Sigmoid colon (tissue), 7 donors: ENCODE measurements around the gene FBL. TPM values are rescaled to one million over a fixed set of nuclear protein-coding genes. Genes with fewer than 3 reads are reported as not detected.

Experiments used
- DNase-seq: peaks from one replicate; pipeline ENCODE4 v3.0.0-alpha.2; 2019
- H3K27ac ChIP-seq, 4 donors: fragments of 200-600 bp; sonication (generic); one replicate each; pipeline ENCODE4 v1.5.1; 2016 to 2019; ENCODE audit warnings: mild to moderate bottlenecking in 1 of 4
- H3K27me3 ChIP-seq, 3 donors: fragments of 200-600 bp; sonication (generic); one replicate each; pipeline ENCODE4 v1.5.1; 2019; ENCODE audit warnings: mild to moderate bottlenecking in 1 of 3
- H3K36me3 ChIP-seq, 4 donors: fragments of 200-600 bp; sonication (generic); one replicate each; pipeline ENCODE4 v1.5.1; 2016 to 2019
- H3K4me1 ChIP-seq, 4 donors: fragments of 200-600 bp; sonication (generic); one replicate each; pipeline ENCODE4 v1.5.1; 2017 to 2019
- H3K4me3 ChIP-seq, 4 donors: fragments of 200-600 bp; sonication (generic); one replicate each; pipeline ENCODE4 v1.5.1; 2017 to 2019; ENCODE audit warnings: mild to moderate bottlenecking in 2 of 4, moderate library complexity in 1 of 4
- H3K9me3 ChIP-seq, 4 donors: fragments of 200-600 bp in 3 of 4; sonication (generic) in 3 of 4; one replicate each; pipeline versions ENCODE4 v1.5.1 to v1.6.1; 2013 to 2019
- EP300 ChIP-seq, 4 donors: sonication (generic); formaldehyde crosslinking; IDR thresholded peaks; one replicate each; pipeline ENCODE4 v1.6.1; 2017; ENCODE audit warnings: antibody characterized with exemption in 4 of 4
- POLR2A ChIP-seq, 2 donors: fragments of 450-650 bp; IDR thresholded peaks; one replicate each; pipeline ENCODE4 v1.6.1; 2016; ENCODE audit warnings: antibody characterized with exemption in 2 of 2, mild to moderate bottlenecking in 2 of 2, moderate library complexity in 2 of 2
- POLR2AphosphoS5 ChIP-seq, 4 donors: sonication (generic); formaldehyde crosslinking; IDR thresholded peaks; one replicate each; pipeline ENCODE4 v1.6.1; 2017; ENCODE audit warnings: antibody characterized with exemption in 4 of 4
- WGBS, 2 donors: extraction: QIAGEN DNeasy Blood & Tissue Kit; methylation state at CpG; one replicate each; pipeline ENCODE4 v1.1.7; 2013; 5-methylcytosine and 5-hydroxymethylcytosine counted together
- intact Hi-C: fragments of 100-400 bp; cut with DNase I; formaldehyde crosslinking; loops from one replicate; pipeline ENCODE4 v1.15.1; 2023
- polyA plus RNA-seq, 3 donors: library from polyadenylated mRNA; stranded (reverse); fragments of 200-250 nt; gene quantifications; one replicate each; pipeline ENCODE4 v1.2.3, GENCODE V29; 2013
- total RNA-seq, 4 donors: library from RNA; depleted of rRNA; stranded (reverse); fragments of >200 nt; gene quantifications; one replicate each; pipeline ENCODE4 v1.1.0, GENCODE V29; 2016
- TF ChIP-seq, protein P1 (sequence below), 4 experiments: fragments of 450-650 bp in 3 of 4; fragments of 200-600 bp in 1 of 4; IDR thresholded peaks; one replicate each; pipeline ENCODE4 v1.5.1; 2016 to 2019; ENCODE audit warnings: antibody characterized with exemption in 4 of 4, mild to moderate bottlenecking in 3 of 4, moderate library complexity in 2 of 4
- donor health status: healthy with polysubstance abuse.
- donor health status: Bipolar disorder and iron deficiency.
- donor health status: healthy.

FBL gene
- total and polyA plus RNA-seq, 7 donors = 96.4 to 333 (median 121) TPM

DNA sequence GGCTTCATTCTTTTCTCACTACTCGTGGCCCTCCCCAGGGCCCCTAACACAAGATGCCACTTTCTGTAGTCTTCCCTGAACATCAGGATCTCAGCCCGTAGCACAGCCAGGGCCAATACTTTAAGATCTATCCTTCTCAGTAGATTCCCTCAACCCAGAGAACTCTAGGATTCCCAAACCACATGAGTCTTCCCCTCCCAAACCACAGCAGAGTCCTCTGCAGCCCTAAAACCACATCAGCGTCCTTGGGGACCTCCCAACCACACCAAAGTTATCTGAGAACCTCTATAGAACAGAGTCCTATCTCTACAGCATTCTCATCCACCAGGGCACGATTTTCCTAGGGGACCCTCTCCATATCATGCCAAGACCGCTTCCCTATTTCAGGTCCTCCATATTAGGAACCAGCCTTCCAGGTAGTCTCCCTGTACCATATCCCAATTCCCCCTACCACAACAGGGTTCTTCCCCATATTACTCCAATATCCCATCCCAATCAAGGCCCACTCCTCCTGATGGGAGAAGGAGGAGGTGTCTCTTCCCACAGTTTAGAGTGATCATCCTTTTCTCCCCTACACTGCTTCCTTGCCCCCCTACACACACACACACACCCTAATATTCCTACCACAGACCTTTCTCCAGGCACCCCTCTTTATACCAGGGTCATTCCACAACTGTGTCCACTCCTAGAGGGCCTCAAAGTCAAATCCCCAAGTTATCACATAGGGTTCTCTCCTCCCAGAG, 13.7 kb downstream of the FBL start:
- 57 to 71% methylated on average over 5 of the region's 5 CpGs for WGBS, 2 donors
- Histone ChIP-seq H3K27ac (peak overlapping the region; percentile 79 to 92 (median 84)), H3K27me3 (no peaks in the 10 kb centered on the region), H3K9me3 (no peaks in the 10 kb centered on the region), H3K4me3 (peak overlapping the region; percentile 85 to 99 (median 94)), H3K36me3 (peaks cover 22 to 71% (median 46%) of the 10 kb centered on the region in 4 donors), H3K4me1 (peaks cover 0 to 24% (median 22%) of the 10 kb centered on the region in 4 donors)
- intact Hi-C loops = loop anchor here (5.0 kb wide), 1 partner anchor 140 kb away; the partner anchor contains the start of gene PSMC4
- TF ChIP-seq, protein P1, sequence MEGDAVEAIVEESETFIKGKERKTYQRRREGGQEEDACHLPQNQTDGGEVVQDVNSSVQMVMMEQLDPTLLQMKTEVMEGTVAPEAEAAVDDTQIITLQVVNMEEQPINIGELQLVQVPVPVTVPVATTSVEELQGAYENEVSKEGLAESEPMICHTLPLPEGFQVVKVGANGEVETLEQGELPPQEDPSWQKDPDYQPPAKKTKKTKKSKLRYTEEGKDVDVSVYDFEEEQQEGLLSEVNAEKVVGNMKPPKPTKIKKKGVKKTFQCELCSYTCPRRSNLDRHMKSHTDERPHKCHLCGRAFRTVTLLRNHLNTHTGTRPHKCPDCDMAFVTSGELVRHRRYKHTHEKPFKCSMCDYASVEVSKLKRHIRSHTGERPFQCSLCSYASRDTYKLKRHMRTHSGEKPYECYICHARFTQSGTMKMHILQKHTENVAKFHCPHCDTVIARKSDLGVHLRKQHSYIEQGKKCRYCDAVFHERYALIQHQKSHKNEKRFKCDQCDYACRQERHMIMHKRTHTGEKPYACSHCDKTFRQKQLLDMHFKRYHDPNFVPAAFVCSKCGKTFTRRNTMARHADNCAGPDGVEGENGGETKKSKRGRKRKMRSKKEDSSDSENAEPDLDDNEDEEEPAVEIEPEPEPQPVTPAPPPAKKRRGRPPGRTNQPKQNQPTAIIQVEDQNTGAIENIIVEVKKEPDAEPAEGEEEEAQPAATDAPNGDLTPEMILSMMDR (IDR thresholded peaks at IDR 0.05) = no peak
- TF ChIP-seq POLR2A (IDR thresholded peaks at IDR 0.05) = no peak
- TF ChIP-seq POLR2AphosphoS5 (IDR thresholded peaks at IDR 0.05) = no peak
- TF ChIP-seq EP300 (IDR thresholded peaks at IDR 0.05) = no peak
- DNase-seq = no peak

DNA sequence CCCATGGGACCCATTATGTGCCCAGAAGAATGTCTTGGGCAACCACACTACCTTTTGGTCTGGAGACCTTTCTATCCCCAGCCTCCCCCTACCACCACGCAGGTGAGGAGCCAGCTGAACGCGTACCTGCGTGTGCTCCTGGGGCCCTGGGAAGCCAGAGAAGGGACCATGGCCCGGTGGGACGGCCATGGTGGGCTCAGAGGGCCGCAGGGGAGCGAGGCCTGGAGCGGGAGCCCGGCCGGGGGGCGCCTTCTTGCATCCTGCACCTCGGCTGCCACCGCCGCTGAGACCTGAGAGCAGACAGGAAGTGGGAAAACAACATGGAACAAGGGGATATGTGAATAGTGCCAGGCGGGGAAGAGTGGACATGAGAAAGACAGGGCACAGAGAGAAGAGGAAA, 14.5 kb downstream of the FBL start:
- intact Hi-C loops = loop anchor here (5.0 kb wide), 1 partner anchor 141 kb away; the partner anchor contains the start of gene PSMC4
- 94 to 96% methylated on average over 16 of the region's 16 CpGs for WGBS, 2 donors
- H3K27me3 ChIP-seq = no peaks in the 10 kb centered on the region
- H3K4me1 ChIP-seq = peaks cover 0 to 24% (median 22%) of the 10 kb centered on the region in 4 donors
- TF ChIP-seq, protein P1 (IDR thresholded peaks at IDR 0.05) = no peak
- no peak for TF ChIP-seq POLR2AphosphoS5 (IDR thresholded peaks at IDR 0.05)
- TF ChIP-seq POLR2A (IDR thresholded peaks at IDR 0.05) = no peak
- TF ChIP-seq EP300 (IDR thresholded peaks at IDR 0.05) = no peak
- peaks cover 20 to 71% (median 47%) of the 10 kb centered on the region in 4 donors for H3K36me3 ChIP-seq
- H3K9me3 ChIP-seq = no peaks in the 10 kb centered on the region
- no peak overlapping the region for H3K27ac ChIP-seq
- H3K4me3 ChIP-seq = no peak overlapping the region
- no peak for DNase-seq

DNA sequence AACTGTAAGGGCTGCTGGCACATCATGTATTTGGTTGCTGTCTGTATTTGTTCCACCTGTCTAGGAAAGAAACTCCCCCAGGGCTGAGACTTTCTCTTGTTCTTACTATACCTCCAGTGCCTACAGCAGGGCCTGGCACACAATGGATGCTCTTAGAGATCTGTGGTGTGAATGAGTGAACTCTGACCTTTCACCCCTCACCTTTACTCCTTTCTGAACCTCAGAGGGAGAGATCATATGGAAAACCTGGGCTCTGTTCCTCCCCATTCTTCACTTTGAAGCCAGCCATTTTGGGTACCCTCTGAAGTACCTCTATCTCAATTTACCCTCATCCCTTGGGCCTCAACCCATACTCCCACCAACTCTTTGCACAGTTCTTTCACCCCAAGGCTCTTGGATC, 15.3 kb downstream of the FBL start:
- intact Hi-C loops = loop anchor here (5.0 kb wide), 1 partner anchor 141 kb away; the partner anchor contains the start of gene PSMC4
- no peak overlapping the region for H3K27ac ChIP-seq
- H3K27me3 ChIP-seq = no peaks in the 10 kb centered on the region
- peaks cover 0 to 24% (median 22%) of the 10 kb centered on the region in 4 donors for H3K4me1 ChIP-seq
- no peak overlapping the region for H3K4me3 ChIP-seq
- no peak for DNase-seq
- TF ChIP-seq POLR2A (IDR thresholded peaks at IDR 0.05) (no peak), POLR2AphosphoS5 (IDR thresholded peaks at IDR 0.05) (no peak), EP300 (IDR thresholded peaks at IDR 0.05) (no peak)
- TF ChIP-seq, protein P1 (IDR thresholded peaks at IDR 0.05) = no peak
- H3K9me3 ChIP-seq = no peaks in the 10 kb centered on the region
- peaks cover 16 to 71% (median 47%) of the 10 kb centered on the region in 4 donors for H3K36me3 ChIP-seq

DNA sequence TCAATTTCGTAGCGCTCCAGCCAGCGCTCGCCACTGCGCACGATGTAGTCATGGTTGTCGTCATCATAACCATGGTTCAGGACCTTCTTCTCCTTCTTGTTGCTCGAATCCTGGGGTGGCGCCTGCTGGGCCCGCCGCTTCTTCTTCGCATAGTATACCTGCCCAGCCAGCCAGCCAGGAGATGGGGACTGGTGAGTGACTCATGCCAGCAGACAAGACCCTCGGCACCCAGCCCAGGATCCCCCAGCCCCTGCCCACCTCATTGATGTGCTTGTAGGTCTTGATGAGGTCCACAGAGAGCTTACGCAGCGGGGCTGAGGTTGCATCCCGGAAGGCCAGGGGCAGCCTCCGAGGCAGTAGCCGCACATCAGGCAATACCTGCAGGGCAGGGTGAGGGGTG, 15.8 kb downstream of the FBL start:
- TF ChIP-seq, protein P1 (IDR thresholded peaks at IDR 0.05) = no peak
- no peak for TF ChIP-seq POLR2A (IDR thresholded peaks at IDR 0.05)
- no peak for TF ChIP-seq POLR2AphosphoS5 (IDR thresholded peaks at IDR 0.05)
- no peak for TF ChIP-seq EP300 (IDR thresholded peaks at IDR 0.05)
- Histone ChIP-seq H3K4me1 (peaks cover 0 to 24% (median 22%) of the 10 kb centered on the region in 4 donors), H3K27ac (no peak overlapping the region), H3K9me3 (no peaks in the 10 kb centered on the region), H3K36me3 (peaks cover 16 to 71% (median 47%) of the 10 kb centered on the region in 4 donors), H3K4me3 (no peak overlapping the region), H3K27me3 (no peaks in the 10 kb centered on the region)
- 96 to 97% methylated on average over 18 of the region's 18 CpGs for WGBS, 2 donors
- intact Hi-C loops = loop anchor here (5.0 kb wide), 1 partner anchor 142 kb away; the partner anchor contains the start of gene PSMC4
- DNase-seq = no peak
